M059J (cell line): ENCODE results near the gene ORC5. TPM values are rescaled to one million over a fixed set of nuclear protein-coding genes. Genes with fewer than 3 reads are reported as not detected.

Experiments
- DNase-seq: peaks from one replicate; pipeline ENCODE4 v3.0.0-alpha.2; 2012; ENCODE audit warnings: low read depth
- total RNA-seq: library from RNA; depleted of rRNA; stranded (reverse); fragments of >200 nt; shearing (Covaris generic); gene quantifications from 2 replicates; pipeline ENCODE4 v1.2.3, GENCODE V29; 2014; rRNA removed

Gene ORC5
- total RNA-seq, 1 experiment from 2014 or later = 55.6 TPM

- no peak for DNase-seq
Observed at GRCh38 chr7:104126411-104126841, 81.4 kb downstream of the ORC5 start.

- DNase-seq = peak; percentile 5
Observed at GRCh38 chr7:104124893-104125477, 82.8 kb downstream of the ORC5 start.

GRCh38 chr7:104124469-104124868, 83.3 kb downstream of the ORC5 start:
- DNase-seq = peak; percentile 86

GRCh38 chr7:104123786-104124185, 84.0 kb downstream of the ORC5 start:
- DNase-seq = peak; percentile 83

- DNase-seq = no peak
Observed at GRCh38 chr7:104113788-104114187, 94.0 kb downstream of the ORC5 start.

- DNase-seq = no peak
Observed at GRCh38 chr7:104112623-104113022, 95.2 kb downstream of the ORC5 start.

- DNase-seq = no peak
Observed at GRCh38 chr7:104111271-104111670, 96.5 kb downstream of the ORC5 start.

- DNase-seq = peak; percentile 51
Observed at GRCh38 chr7:104106108-104106905, 101.5 kb downstream of the ORC5 start.

- DNase-seq = no peak
Observed at GRCh38 chr7:104098890-104099289, 108.9 kb downstream of the ORC5 start.

- DNase-seq = peak; percentile 42
Observed at GRCh38 chr7:104096683-104097082, 111.1 kb downstream of the ORC5 start.

- DNase-seq = no peak
Observed at GRCh38 chr7:104093127-104093526, 114.7 kb downstream of the ORC5 start.

GRCh38 chr7:104091242-104091641, 116.6 kb downstream of the ORC5 start:
- no peak for DNase-seq

GRCh38 chr7:104089612-104090011, 118.2 kb downstream of the ORC5 start:
- no peak for DNase-seq

- DNase-seq = no peak
Observed at GRCh38 chr7:104089061-104089460, 118.8 kb downstream of the ORC5 start.

Other genes starting within 250 kb of the ORC5 start
- gene RELN, start 218.4 kb downstream of the ORC5 start, total RNA-seq = 1.0 and 1.6 TPM in 2 replicates
- not detected in 2 replicates for gene LHFPL3, start 120.6 kb upstream of the ORC5 start, total RNA-seq